ENCODE measurements around the gene GAB4.

The GAB4 gene

GRCh38 chr22:16969508-16970327, 38.3 kb downstream of the GAB4 start:
- H3K36me3 ChIP-seq (ENCODE audit: insufficient read depth, low read length): no peaks in the 10 kb centered on the region
- H3K9ac ChIP-seq (ENCODE audit: low read depth, low read length): no peak overlapping the region
- H3K9me3 ChIP-seq (ENCODE audit: control insufficient read depth, insufficient read depth, low read length): no peaks in the 10 kb centered on the region
- H3K4me1 ChIP-seq (ENCODE audit: insufficient read depth, low read length): no peaks in the 10 kb centered on the region

GRCh38 chr22:16968218-16968595, 39.8 kb downstream of the GAB4 start:
- Histone ChIP-seq H3K9ac (ENCODE audit: low read depth, low read length) (no peak overlapping the region), H3K36me3 (ENCODE audit: insufficient read depth, low read length) (no peaks in the 10 kb centered on the region), H3K4me1 (ENCODE audit: insufficient read depth, low read length) (no peaks in the 10 kb centered on the region), H3K9me3 (ENCODE audit: control insufficient read depth, insufficient read depth, low read length) (no peaks in the 10 kb centered on the region)

DNA sequence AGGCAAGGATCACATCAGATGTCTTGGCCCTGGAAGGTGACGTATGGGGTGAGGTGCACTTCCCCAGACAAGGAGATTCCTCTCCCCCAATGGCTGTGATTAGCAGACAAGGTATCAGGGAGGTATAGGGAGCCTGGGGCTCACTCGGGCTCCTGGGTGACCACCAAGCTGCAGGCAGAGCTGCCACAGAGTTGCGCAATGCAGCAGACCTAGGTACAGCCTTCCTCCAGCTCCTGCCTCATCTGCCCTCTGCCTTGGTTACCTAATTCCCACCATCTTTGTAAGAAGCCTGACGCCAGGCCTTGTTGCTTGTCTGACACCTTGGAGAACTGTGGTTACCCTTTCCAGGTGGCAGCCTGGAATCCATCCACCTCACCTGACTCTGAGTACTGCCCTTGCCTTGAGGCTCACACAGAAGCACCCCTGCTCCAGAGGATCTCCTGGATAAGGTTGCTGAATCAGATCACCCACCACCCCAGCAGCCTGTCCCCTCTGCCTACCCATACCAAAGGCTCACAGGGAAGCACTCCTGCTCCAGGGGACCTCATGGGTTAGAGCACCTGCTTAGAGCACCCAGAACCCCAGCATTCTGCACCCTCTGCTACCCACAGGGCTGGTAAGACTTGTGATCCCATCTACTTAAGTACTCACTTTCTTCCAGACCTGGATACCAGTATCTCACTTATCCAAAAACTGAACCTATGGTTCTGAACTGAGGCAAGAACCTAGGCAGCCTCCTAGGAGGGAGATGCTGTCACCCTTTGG, 40.4 kb downstream of the GAB4 start:
- H3K9ac ChIP-seq (ENCODE audit: low read depth, low read length): no peak overlapping the region
- no peaks in the 10 kb centered on the region for H3K4me1 ChIP-seq (ENCODE audit: insufficient read depth, low read length)
- H3K36me3 ChIP-seq (ENCODE audit: insufficient read depth, low read length): no peaks in the 10 kb centered on the region
- no peaks in the 10 kb centered on the region for H3K9me3 ChIP-seq (ENCODE audit: control insufficient read depth, insufficient read depth, low read length)

DNA sequence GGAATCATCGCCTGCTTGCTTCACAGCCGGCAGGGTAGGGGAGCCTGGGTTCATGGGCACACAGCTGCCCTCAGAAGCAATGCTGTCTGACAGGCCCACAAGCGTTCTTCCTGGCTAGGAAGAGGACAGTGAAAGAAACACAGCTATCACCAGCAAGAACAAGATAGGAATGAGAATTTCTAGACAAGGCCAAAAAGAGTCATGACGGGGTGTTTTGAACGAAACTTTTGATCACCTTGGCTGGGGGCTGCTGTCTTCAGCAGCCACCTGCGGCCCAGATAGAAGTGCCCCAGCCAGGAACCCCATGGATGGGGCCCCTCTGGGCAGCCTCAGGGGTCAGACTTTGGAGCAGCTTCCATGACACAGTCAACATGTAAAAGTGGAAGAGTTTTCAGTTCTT, 41.8 kb downstream of the GAB4 start:
- Histone ChIP-seq H3K36me3 (ENCODE audit: insufficient read depth, low read length) (no peaks in the 10 kb centered on the region), H3K4me1 (ENCODE audit: insufficient read depth, low read length) (no peaks in the 10 kb centered on the region), H3K9me3 (ENCODE audit: control insufficient read depth, insufficient read depth, low read length) (no peaks in the 10 kb centered on the region), H3K9ac (ENCODE audit: low read depth, low read length) (no peak overlapping the region)

GRCh38 chr22:16965560-16965959, 42.5 kb downstream of the GAB4 start:
- Histone ChIP-seq H3K9me3 (ENCODE audit: control insufficient read depth, insufficient read depth, low read length) (no peaks in the 10 kb centered on the region), H3K36me3 (ENCODE audit: insufficient read depth, low read length) (no peaks in the 10 kb centered on the region), H3K4me1 (ENCODE audit: insufficient read depth, low read length) (no peaks in the 10 kb centered on the region), H3K9ac (ENCODE audit: low read depth, low read length) (no peak overlapping the region)

- no peaks in the 10 kb centered on the region for H3K9me3 ChIP-seq (ENCODE audit: control insufficient read depth, insufficient read depth, low read length)
These were observed 42.9 kb downstream of the GAB4 start for GRCh38 chr22:16965083-16965482.

GRCh38 chr22:16964366-16964765, 43.7 kb downstream of the GAB4 start:
- Histone ChIP-seq H3K36me3 (ENCODE audit: insufficient read depth, low read length) (no peaks in the 10 kb centered on the region), H3K4me1 (ENCODE audit: insufficient read depth, low read length) (no peaks in the 10 kb centered on the region), H3K9ac (ENCODE audit: low read depth, low read length) (no peak overlapping the region), H3K9me3 (ENCODE audit: control insufficient read depth, insufficient read depth, low read length) (no peaks in the 10 kb centered on the region)

More at GRCh38 chr22:16965083-16965482, 42.9 kb downstream of the GAB4 start:
- Histone ChIP-seq H3K36me3 (ENCODE audit: insufficient read depth, low read length) (no peaks in the 10 kb centered on the region), H3K4me1 (ENCODE audit: insufficient read depth, low read length) (no peaks in the 10 kb centered on the region), H3K9ac (ENCODE audit: low read depth, low read length) (no peak overlapping the region)

DNA sequence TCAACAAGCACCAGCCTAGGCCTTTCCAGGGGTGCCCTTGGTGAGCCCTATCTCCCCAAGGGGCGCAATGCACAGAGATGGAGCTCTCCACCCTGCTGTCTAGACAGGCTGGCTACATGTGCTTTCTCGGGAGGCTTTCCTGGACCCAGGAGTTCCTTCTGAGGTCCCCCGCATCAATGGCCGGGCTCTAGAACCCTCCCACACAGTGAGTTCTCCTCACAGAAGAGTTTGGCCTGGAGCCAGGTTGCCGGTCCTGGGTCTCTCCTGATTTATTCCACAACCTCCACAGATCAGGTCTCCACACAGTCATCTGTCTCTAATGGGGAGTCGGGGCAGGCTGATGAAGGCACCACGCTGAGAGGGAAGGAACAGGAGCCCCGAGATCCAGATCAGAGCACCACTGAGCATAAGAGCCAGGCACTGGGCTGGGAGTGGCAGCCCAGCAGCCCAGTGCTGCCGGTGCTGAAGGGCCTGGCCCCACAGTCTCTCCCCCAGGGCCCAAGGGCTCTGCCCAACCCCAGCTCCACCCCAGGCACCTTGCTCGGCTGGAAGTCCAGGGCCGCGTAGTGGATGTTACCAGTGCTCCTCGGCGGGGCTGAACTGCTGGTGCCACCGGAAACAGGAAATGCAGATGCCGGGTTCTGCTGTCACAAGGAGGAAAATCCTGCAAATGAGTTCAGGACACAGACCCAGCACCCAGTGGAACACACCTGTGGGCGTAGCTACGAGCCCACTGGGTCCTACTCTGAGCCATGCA, 44.7 kb downstream of the GAB4 start:
- H3K4me1 ChIP-seq (ENCODE audit: insufficient read depth, low read length): no peaks in the 10 kb centered on the region
- H3K9me3 ChIP-seq (ENCODE audit: control insufficient read depth, insufficient read depth, low read length): no peaks in the 10 kb centered on the region
- no peak overlapping the region for H3K9ac ChIP-seq (ENCODE audit: low read depth, low read length)
- no peaks in the 10 kb centered on the region for H3K36me3 ChIP-seq (ENCODE audit: insufficient read depth, low read length)

DNA sequence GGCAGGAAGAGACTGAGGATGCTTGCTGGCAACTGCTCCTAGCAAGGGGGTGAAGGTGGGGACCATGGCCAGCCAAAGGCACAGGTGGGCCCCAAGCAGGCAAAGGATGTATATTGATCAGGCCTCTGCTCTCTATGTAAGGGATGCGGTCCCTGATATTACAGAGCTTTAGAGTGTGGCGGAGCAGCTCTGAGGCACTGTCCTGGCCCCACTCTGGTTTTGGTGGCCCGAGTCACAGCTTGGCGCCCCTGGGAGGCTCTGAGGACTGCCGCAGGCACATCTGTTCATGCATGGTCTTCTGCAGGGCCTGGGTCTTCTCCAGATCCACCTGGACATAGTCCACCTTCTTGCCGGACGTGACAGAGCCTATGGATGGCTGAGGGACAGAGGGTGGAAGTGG, 45.5 kb downstream of the GAB4 start:
- Histone ChIP-seq H3K36me3 (ENCODE audit: insufficient read depth, low read length) (no peaks in the 10 kb centered on the region), H3K9me3 (ENCODE audit: control insufficient read depth, insufficient read depth, low read length) (no peaks in the 10 kb centered on the region), H3K4me1 (ENCODE audit: insufficient read depth, low read length) (no peaks in the 10 kb centered on the region), H3K9ac (ENCODE audit: low read depth, low read length) (no peak overlapping the region)

- Histone ChIP-seq H3K9ac (ENCODE audit: low read depth, low read length) (no peak overlapping the region), H3K36me3 (ENCODE audit: insufficient read depth, low read length) (no peaks in the 10 kb centered on the region), H3K4me1 (ENCODE audit: insufficient read depth, low read length) (no peaks in the 10 kb centered on the region), H3K9me3 (ENCODE audit: control insufficient read depth, insufficient read depth, low read length) (no peaks in the 10 kb centered on the region)
These were observed 46.4 kb downstream of the GAB4 start for GRCh38 chr22:16961477-16962186.

- Histone ChIP-seq H3K9ac (ENCODE audit: low read depth, low read length) (no peak overlapping the region), H3K36me3 (ENCODE audit: insufficient read depth, low read length) (no peaks in the 10 kb centered on the region), H3K4me1 (ENCODE audit: insufficient read depth, low read length) (no peaks in the 10 kb centered on the region), H3K9me3 (ENCODE audit: control insufficient read depth, insufficient read depth, low read length) (no peaks in the 10 kb centered on the region)
These were observed 47.2 kb downstream of the GAB4 start for GRCh38 chr22:16960884-16961249.

GRCh38 chr22:16960220-16960883, 47.7 kb downstream of the GAB4 start:
- Histone ChIP-seq H3K4me1 (ENCODE audit: insufficient read depth, low read length) (no peaks in the 10 kb centered on the region), H3K9me3 (ENCODE audit: control insufficient read depth, insufficient read depth, low read length) (no peaks in the 10 kb centered on the region), H3K9ac (ENCODE audit: low read depth, low read length) (no peak overlapping the region), H3K36me3 (ENCODE audit: insufficient read depth, low read length) (no peaks in the 10 kb centered on the region)

- no peaks in the 10 kb centered on the region for H3K36me3 ChIP-seq (ENCODE audit: insufficient read depth, low read length)
- no peak overlapping the region for H3K9ac ChIP-seq (ENCODE audit: low read depth, low read length)
- no peaks in the 10 kb centered on the region for H3K9me3 ChIP-seq (ENCODE audit: control insufficient read depth, insufficient read depth, low read length)
- H3K4me1 ChIP-seq (ENCODE audit: insufficient read depth, low read length): no peaks in the 10 kb centered on the region
These were observed 48.6 kb downstream of the GAB4 start for GRCh38 chr22:16959345-16959930.

Data from ES-I3 (cell line).